Measurements from ENCODE around the gene TSC22D2. TPM values are rescaled to one million over a fixed set of nuclear protein-coding genes. Genes with fewer than 3 reads are reported as not detected.

The TSC22D2 gene
- total and polyA plus RNA-seq, 10 of the 15 experiments (the other 5 are each of a cell fraction or from before 2014, with no cell fraction given) = 7.4 to 19.4 (median 10.9) TPM

GRCh38 chr3:150433347-150433746 is 25.2 kb downstream of the TSC22D2 start:
- in situ Hi-C loops (cut with MboI) = no loop called here
- Histone ChIP-seq H3K4me2 (ENCODE audit: control insufficient read depth, insufficient read depth) (no peak overlapping the region), H3K9me3 (replicated peaks; ENCODE audit: control insufficient read depth, insufficient read depth, low read length) (no peaks in the 10 kb centered on the region), H3K9ac (ENCODE audit: control insufficient read depth, insufficient read depth, low read length) (no peak overlapping the region), H3K4me3 (no peak overlapping the region), H2AFZ (ENCODE audit: control insufficient read depth, low read depth, low read length) (no peak overlapping the region), H3K4me1 (ENCODE audit: control insufficient read depth, insufficient read depth, low read length) (no peaks in the 10 kb centered on the region), H3K79me2 (ENCODE audit: control insufficient read depth, insufficient read depth, low read length) (peaks cover 33% of the 10 kb centered on the region), H4K20me1 (ENCODE audit: control insufficient read depth, insufficient read depth) (no peaks in the 10 kb centered on the region), H3K27ac (ENCODE audit: control insufficient read depth, insufficient read depth) (no peak overlapping the region), H3K27me3 (replicated peaks in 1 of 2; ENCODE audit: control insufficient read depth in 2 of 2, insufficient read depth in 2 of 2, low read length in 1 of 2) (no peaks in the 10 kb centered on the region), H3K36me3 (ENCODE audit: control insufficient read depth in 2 of 2, insufficient read depth in 2 of 2, low read length in 1 of 2) (no peaks in the 10 kb centered on the region)
- SMC1A ChIA-PET (ENCODE audit: uncharacterized antibody, unreplicated experiment) = interaction anchor here (0.6 to 7.0 kb wide), 8 partner anchors 14 to 147 kb away, joined by 3 to 51 read pairs (median 4); no protein-coding TSS in a partner anchor
- no TSS peak for BruUV-seq (replicated peaks)
- no peak for TF ChIP-seq SMAD5 (IDR thresholded peaks at IDR 0.05; ENCODE audit: low read depth)
- no peak for TF ChIP-seq MXI1 (IDR thresholded peaks at IDR 0.05; ENCODE audit: low read depth, low read length)
- TF ChIP-seq CBX3 (IDR thresholded peaks at IDR 0.05; ENCODE audit: borderline replicate concordance, low read depth) = no peak
- FAIRE-seq (no peak), DNase-seq (ENCODE audit: low read depth, low spot score) (no peak), ATAC-seq (no peak)
- 93% methylated on average over 5 of the region's 5 CpGs for whole genome bisulfite sequencing (ENCODE audit: insufficient coverage, insufficient replicate concordance, low lambda C conversion rate, missing lambda C conversion rate)
- CTCF ChIA-PET = interaction anchor here (1.2 to 1.6 kb wide), 4 partner anchors 12 to 23 kb away, joined by 3 to 7 read pairs (median 4); no protein-coding TSS in a partner anchor
- POLR2A ChIA-PET = interaction anchor here (0.5 to 2.1 kb wide), 3 partner anchors 18 to 53 kb away, joined by 3 to 6 read pairs (median 5); no protein-coding TSS in a partner anchor
- intact Hi-C loops (cut with micrococcal nuclease; ENCODE audit: unreplicated experiment) = no loop called here
- RAD21 ChIA-PET (ENCODE audit: unreplicated experiment) = interaction anchor here (0.9 to 1.9 kb wide), 4 partner anchors 11 to 65 kb away, joined by 3 to 5 read pairs (median 4); no protein-coding TSS in a partner anchor

GRCh38 chr3:150434234-150434633 is 26.1 kb downstream of the TSC22D2 start:
- intact Hi-C loops (cut with micrococcal nuclease; ENCODE audit: unreplicated experiment) = no loop called here
- RAD21 ChIA-PET (ENCODE audit: unreplicated experiment) = interaction anchor here (0.9 to 1.9 kb wide), 3 partner anchors 22 to 65 kb away, joined by 3 to 5 read pairs (median 4); no protein-coding TSS in a partner anchor
- H3K79me2 ChIP-seq (ENCODE audit: control insufficient read depth, insufficient read depth, low read length) = peaks cover 29% of the 10 kb centered on the region
- no peak for TF ChIP-seq MYB (IDR thresholded peaks at IDR 0.05; ENCODE audit: borderline replicate concordance, low read depth, low read length)
- TF ChIP-seq TCF12 (IDR thresholded peaks at IDR 0.05; ENCODE audit: low read depth, low read length) = no peak
- no peak for TF ChIP-seq RB1 (IDR thresholded peaks at IDR 0.05; ENCODE audit: borderline replicate concordance)
- no peak for TF ChIP-seq NRF1 (conservative IDR thresholded peaks at IDR 0.05; ENCODE audit: low read depth, low read length)
- TF ChIP-seq FOXK2 (IDR thresholded peaks at IDR 0.05) = no peak
- TF ChIP-seq, protein P1, sequence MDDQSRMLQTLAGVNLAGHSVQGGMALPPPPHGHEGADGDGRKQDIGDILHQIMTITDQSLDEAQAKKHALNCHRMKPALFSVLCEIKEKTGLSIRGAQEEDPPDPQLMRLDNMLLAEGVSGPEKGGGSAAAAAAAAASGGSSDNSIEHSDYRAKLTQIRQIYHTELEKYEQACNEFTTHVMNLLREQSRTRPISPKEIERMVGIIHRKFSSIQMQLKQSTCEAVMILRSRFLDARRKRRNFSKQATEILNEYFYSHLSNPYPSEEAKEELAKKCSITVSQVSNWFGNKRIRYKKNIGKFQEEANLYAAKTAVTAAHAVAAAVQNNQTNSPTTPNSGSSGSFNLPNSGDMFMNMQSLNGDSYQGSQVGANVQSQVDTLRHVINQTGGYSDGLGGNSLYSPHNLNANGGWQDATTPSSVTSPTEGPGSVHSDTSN (IDR thresholded peaks at IDR 0.05; ENCODE audit: insufficient replicate concordance, low read depth, low read length) = no peak
- TF ChIP-seq BHLHE40 (IDR thresholded peaks at IDR 0.05; ENCODE audit: borderline replicate concordance in 1 of 2, low read depth in 2 of 2, low read length in 1 of 2) = no peak
- TF ChIP-seq BCLAF1 (IDR thresholded peaks at IDR 0.05) = no peak
- TF ChIP-seq CHD4 (IDR thresholded peaks at IDR 0.05) = no peak

More at GRCh38 chr3:150434234-150434633, 26.1 kb downstream of the TSC22D2 start:
- Histone ChIP-seq H3K4me3 (no peak overlapping the region), H3K27ac (ENCODE audit: control insufficient read depth, insufficient read depth) (no peak overlapping the region), H3K4me2 (ENCODE audit: control insufficient read depth, insufficient read depth) (no peak overlapping the region), H4K20me1 (ENCODE audit: control insufficient read depth, insufficient read depth) (no peaks in the 10 kb centered on the region), H2AFZ (ENCODE audit: control insufficient read depth, low read depth, low read length) (no peak overlapping the region), H3K27me3 (replicated peaks in 1 of 2; ENCODE audit: control insufficient read depth in 2 of 2, insufficient read depth in 2 of 2, low read length in 1 of 2) (no peaks in the 10 kb centered on the region), H3K9me3 (replicated peaks; ENCODE audit: control insufficient read depth, insufficient read depth, low read length) (no peaks in the 10 kb centered on the region), H3K4me1 (ENCODE audit: control insufficient read depth, insufficient read depth, low read length) (no peaks in the 10 kb centered on the region), H3K9ac (ENCODE audit: control insufficient read depth, insufficient read depth, low read length) (no peak overlapping the region), H3K36me3 (ENCODE audit: control insufficient read depth in 2 of 2, insufficient read depth in 2 of 2, low read length in 1 of 2) (no peaks in the 10 kb centered on the region)
- BruUV-seq (replicated peaks) = no TSS peak
- ChIA-PET POLR2A (interaction anchor here (0.6 to 2.1 kb wide), 3 partner anchors 19 to 52 kb away, joined by 3 to 6 read pairs (median 3); no protein-coding TSS in a partner anchor), SMC1A (ENCODE audit: uncharacterized antibody, unreplicated experiment) (interaction anchor here (0.6 to 7.0 kb wide), 11 partner anchors 9 to 150 kb away, joined by 3 to 51 read pairs (median 3); no protein-coding TSS in a partner anchor), CTCF (interaction anchor here (1.0 to 2.1 kb wide), 6 partner anchors 8 to 24 kb away, joined by 3 to 7 read pairs (median 4); no protein-coding TSS in a partner anchor)
- ATAC-seq = no peak
- no peak for FAIRE-seq
- 85% methylated on average over 4 of the region's 4 CpGs for WGBS (ENCODE audit: insufficient coverage, insufficient replicate concordance, low lambda C conversion rate, missing lambda C conversion rate)
- in situ Hi-C loops (cut with MboI) = no loop called here
- DNase-seq (ENCODE audit: low read depth, low spot score) = no peak

Data from GM12878 (cell line).